ENCODE data around the gene TBL1X.

DNA sequence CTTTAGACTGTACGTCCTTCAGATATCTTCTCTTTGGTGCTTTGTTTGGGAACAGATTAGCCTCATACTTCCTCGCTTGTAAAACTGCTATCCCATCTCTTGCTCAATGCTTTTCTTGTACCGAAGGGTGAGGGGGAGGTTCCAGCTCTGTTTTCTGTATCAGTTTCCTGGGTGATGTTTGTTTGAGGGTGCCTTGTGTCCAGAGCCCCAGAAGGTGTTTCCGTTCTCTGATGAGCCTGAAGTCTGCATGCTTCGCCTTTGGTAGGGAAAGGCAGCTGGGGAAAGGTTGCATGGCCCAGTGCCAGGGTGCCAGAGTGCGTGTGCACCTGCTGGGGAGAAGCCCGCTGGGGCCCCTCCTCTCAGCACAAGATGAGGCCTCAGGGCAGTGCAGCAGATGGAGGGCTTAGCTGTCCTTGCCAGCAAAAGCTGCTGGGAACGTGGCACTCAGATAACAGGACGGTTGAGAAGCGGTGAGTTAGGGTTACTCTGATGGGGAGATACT lies 73.7 kb downstream of the TBL1X start:
- TF ChIP-seq SIN3A (IDR thresholded peaks at IDR 0.05; ENCODE audit: borderline replicate concordance, insufficient read depth, low read length): no peak
- no peak for TF ChIP-seq TAF1 (IDR thresholded peaks at IDR 0.05; ENCODE audit: borderline replicate concordance, insufficient read depth, low read length)
